ENCODE measurements around the gene PHTF2.

Gene PHTF2

DNA sequence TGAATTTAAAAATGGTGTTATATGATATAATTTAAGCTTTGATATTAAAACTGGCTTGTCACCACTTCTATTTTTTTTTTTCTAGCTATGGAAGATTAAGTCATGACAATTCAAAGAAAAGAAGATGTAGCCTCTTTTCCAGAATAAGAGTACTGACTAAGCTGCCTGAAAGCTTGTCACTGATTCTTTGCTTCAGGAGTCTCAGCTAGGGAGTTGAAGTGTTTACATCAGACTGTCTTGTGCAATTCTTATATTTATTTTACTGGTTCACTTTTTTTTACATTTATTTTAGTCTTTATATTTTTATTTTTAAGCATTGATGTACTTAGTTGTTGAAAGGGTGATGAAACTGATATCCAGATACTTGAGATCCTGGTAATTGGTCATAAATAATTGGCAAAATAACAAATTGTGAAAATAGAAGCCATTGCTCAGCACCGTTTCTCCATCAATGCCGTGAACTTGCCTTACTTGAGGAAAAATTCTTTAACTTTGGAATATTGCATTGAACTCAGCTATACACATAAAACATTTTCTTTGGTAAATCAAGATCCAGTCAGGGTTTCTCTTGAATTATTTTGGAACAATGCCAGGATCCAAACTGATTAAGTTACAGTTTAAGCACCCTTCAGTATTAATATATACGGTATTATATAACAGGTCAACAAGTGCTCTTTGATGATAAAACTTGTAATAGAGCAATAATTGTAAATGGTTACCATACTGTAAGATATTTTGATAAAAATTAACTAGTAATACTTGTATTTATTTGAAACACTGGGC, 156.4 kb downstream of the PHTF2 start:
- no peak overlapping the region for H3K27ac Mint-ChIP-seq
- no peaks in the 10 kb centered on the region for H3K27me3 Mint-ChIP-seq
- H3K9me3 Mint-ChIP-seq, result no peaks in the 10 kb centered on the region
- H3K4me1 Mint-ChIP-seq, result no peaks in the 10 kb centered on the region
- ATAC-seq (no peak), DNase-seq (no peak)
- H3K4me3 Mint-ChIP-seq, result no peak overlapping the region

DNA sequence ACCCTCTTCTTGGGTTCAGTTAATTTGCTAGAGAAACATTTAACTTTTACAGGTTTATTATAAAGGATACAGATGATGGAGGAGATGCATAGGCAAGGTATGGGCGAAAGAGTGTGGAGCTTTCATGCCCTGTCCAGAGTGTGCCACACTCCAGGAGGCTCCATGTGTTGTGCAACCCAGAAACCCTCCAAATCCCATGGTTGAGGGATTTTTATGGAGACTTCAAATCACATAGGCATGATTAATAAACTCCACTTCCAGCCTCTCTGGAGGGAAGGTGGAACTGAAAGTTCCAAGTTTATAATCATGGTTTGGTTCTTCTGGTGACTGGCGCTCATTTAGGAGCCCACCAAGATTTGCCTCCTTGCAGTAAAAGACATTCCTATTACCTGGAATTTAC, 159.9 kb downstream of the PHTF2 start:
- H3K4me1 Mint-ChIP-seq, result no peaks in the 10 kb centered on the region
- ATAC-seq, result no peak
- no peaks in the 10 kb centered on the region for H3K9me3 Mint-ChIP-seq
- no peak overlapping the region for H3K4me3 Mint-ChIP-seq
- peak overlapping the region in 1 of 2 donors; percentile 34 for H3K27ac Mint-ChIP-seq
- DNase-seq, result no peak
- H3K27me3 Mint-ChIP-seq, result no peaks in the 10 kb centered on the region

DNA sequence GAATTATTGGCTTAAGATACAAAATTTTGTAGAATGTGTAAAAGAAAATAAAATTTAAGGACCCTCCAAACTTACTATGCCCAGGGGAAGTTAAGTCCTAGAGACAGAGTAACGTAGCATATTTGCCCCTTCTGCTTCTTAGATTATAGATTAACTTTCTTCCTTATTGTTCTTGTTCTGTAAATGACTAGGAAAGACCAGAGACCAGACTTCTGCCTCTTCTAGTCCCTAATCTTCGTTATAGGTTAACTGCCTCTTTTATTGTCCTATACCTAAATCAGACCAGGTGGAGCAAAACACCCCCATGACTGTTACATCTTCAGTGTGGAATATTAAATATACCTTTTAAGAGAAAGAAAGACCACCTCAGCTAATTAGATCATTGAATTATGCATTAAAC, 160.5 kb downstream of the PHTF2 start:
- no peaks in the 10 kb centered on the region for H3K4me1 Mint-ChIP-seq
- H3K4me3 Mint-ChIP-seq, result no peak overlapping the region
- ATAC-seq, result no peak
- H3K27me3 Mint-ChIP-seq, result no peaks in the 10 kb centered on the region
- no peak for DNase-seq
- no peak overlapping the region for H3K27ac Mint-ChIP-seq
- no peaks in the 10 kb centered on the region for H3K9me3 Mint-ChIP-seq

DNA sequence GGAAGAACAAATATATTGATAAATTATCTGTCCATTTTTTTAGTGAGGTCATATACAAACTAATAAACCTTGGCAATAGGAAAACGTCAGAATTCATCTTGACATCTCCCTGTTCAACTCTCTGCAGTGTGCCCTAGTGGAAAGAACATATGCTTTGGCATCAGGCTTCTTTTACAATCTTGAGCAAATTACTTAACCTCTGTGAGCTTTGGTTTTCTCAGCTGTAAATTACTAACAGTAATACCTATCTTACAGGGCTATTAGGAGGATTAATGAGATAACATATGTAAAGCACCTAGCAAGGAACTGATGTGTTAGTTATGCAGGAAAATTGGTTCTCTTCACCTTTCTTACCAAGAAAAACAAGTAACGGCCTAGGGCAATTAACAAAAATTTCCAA, 161.8 kb downstream of the PHTF2 start:
- Mint-ChIP-seq H3K9me3 (no peaks in the 10 kb centered on the region), H3K4me3 (no peak overlapping the region), H3K27me3 (no peaks in the 10 kb centered on the region), H3K27ac (no peak overlapping the region), H3K4me1 (no peaks in the 10 kb centered on the region)
- DNase-seq, result no peak
- no peak for ATAC-seq

DNA sequence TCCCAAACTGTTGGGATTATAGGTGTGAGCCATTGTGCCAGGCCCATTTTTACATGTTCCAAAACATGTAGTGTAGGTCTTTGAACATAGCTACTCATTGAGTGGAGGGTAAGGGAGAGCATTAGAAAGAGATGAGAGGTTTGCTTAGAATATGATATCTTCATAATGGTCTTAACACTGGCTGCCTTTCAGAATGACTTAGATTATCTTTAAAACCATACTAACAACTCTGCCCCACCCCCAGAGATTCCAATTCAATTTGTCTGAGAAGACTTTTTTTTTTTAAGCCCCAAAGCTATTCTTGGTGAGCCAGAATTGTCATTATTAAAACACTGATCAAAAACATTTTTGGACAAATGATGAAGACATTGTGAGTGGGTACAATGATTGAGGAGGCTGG, 168.9 kb downstream of the PHTF2 start:
- Mint-ChIP-seq H3K9me3 (no peaks in the 10 kb centered on the region), H3K4me3 (no peak overlapping the region), H3K27me3 (no peaks in the 10 kb centered on the region), H3K27ac (no peak overlapping the region), H3K4me1 (no peaks in the 10 kb centered on the region)
- ATAC-seq (no peak), DNase-seq (no peak)

DNA sequence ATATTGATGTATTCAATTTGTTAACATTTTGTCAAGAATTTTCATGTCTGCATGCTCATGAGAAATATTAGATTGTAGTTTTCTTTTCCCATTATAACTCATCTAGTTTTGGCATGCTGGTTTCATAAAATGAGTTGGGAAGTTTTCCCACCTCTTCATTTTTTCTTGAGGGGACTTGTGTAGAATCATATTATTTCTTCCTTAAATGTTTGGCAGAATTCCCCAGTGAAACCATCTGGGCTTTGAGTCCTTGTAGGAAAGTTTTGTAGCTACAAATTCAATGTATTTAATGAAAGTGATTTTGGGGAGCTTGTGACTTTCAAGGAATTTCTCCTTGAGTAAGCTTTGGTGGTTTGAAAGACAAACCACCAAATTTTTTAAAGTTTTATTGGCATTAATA, 173.2 kb downstream of the PHTF2 start:
- Mint-ChIP-seq H3K27me3 (no peaks in the 10 kb centered on the region), H3K27ac (no peak overlapping the region), H3K9me3 (no peaks in the 10 kb centered on the region), H3K4me3 (no peak overlapping the region), H3K4me1 (no peaks in the 10 kb centered on the region)
- DNase-seq (no peak), ATAC-seq (no peak)

DNA sequence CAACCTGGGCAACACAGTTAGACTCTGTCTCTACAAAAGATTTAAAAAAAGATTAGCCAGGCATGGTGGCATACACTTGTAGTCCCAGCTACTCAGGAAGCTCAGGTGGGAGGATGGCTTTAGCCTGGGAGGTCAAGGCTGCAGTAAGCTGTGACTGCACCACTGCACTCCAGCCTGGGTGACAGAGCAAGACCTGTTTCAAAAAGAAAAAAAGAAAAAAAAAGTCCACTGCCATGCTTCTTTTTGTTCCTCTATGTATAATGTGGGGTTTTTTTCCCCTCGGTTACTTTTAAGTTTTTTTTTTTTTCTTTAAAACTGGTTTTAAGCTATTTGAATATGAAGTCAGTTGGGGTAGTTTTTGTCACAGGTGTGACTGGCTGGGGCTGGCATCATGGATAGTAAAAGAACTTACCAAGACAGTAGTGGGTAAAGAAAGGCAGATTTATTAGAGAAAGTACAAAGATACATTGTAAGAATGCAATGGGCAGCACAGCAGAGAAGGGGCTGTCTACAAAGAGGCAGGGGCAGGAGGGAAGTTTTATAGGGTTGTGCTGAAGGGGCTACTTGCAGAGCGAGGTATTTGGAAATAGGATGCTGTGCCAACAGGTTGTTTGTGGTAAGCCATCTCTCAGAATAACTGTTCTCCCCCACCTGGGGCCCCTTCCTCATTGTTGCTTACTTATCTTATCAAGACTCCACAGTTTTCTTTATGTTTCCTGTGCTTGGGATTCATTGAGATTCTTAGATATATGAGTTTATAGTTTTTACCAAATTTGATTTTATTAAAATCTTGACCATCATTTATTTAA, 177.3 kb downstream of the PHTF2 start:
- Mint-ChIP-seq H3K9me3 (no peaks in the 10 kb centered on the region), H3K4me1 (no peaks in the 10 kb centered on the region), H3K27me3 (no peaks in the 10 kb centered on the region), H3K4me3 (no peak overlapping the region), H3K27ac (no peak overlapping the region)
- ATAC-seq (no peak), DNase-seq (no peak)

DNA sequence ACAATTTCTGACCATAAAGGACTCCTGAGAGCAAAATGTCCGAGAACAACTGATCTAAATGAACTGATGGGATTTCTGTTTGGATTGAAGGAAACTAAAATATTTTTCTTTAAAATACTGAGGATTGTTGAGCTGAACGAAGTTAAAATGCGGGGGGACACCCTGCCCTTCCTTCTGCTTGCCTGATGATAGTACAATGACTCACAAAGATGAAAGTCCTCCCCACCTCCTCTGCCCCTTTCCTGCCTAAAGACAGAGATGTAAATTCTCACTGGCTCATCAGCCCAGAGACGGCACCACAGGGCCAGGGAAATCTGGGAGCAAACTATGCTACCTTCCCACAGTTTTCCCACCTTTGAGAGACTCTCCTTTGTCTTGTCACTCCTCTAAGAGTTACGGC, 180.6 kb downstream of the PHTF2 start:
- Mint-ChIP-seq H3K27ac (no peak overlapping the region), H3K9me3 (no peaks in the 10 kb centered on the region), H3K27me3 (no peaks in the 10 kb centered on the region), H3K4me1 (no peaks in the 10 kb centered on the region), H3K4me3 (no peak overlapping the region)
- ATAC-seq, result no peak
- no peak for DNase-seq

DNA sequence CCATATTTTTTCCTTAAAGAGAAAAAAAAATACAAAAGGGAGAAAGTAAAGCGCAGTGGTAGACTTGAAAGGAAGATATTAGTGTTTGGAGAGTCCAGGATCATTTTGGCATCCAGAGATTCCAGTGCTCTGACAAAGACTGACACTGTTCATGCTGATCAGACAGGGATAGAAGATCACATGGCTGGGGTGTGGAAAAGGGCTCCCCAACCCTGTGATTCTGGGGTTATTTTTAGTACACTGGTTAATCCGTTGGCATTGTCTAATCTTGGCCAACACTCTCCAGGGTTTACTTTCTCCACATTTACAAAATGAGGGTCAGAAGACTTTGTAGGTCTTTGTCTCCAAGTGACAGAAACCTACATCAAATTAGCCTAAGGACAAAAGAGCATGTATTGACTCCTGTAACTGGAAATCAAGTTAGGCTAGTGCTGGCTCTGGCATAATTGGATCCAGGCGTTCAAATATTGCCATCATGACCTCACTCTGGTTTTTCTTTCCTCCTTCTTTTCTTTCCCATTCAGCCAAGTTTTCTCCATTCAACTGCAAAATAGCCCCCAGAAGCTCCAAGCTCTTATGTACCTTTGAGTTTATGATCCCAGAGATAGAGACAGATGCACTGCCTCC, 181.6 kb downstream of the PHTF2 start:
- ATAC-seq (no peak), DNase-seq (no peak)
- Mint-ChIP-seq H3K27me3 (no peaks in the 10 kb centered on the region), H3K9me3 (no peaks in the 10 kb centered on the region), H3K4me3 (no peak overlapping the region), H3K4me1 (no peaks in the 10 kb centered on the region), H3K27ac (no peak overlapping the region)

DNA sequence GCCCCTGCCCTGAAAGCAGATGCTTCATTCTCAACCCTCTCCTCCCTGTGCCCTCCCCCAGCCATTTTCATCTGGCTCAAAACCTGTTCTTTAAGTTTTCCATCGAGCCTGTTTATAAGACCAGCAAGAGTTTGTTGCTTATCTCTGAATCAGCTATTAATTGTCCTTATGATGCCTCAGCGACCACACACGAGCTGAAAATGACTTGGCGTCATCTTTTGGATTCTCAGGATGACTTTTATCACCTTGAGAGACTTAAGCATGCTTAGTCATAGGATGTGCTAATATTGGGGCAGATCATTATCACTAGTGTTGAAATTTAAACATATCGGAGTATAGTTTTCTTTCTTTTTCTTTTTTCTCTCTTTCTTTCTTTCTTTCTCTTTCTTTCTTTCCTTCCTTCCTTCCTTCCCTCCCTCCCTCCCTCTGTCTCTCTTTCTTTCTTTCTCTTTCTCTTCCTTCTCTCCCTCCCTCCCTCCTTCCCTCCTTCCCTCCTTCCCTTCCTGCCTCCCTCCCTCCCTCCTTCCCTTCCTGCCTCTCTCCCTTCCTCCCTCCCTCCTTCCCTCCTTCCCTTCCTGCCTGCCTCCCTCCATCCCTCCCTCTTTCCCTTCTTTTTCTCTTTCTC, 184.5 kb downstream of the PHTF2 start:
- no peak overlapping the region for H3K27ac Mint-ChIP-seq
- peak; percentile 52 for ATAC-seq
- H3K4me1 Mint-ChIP-seq, result no peaks in the 10 kb centered on the region
- no peak for DNase-seq
- H3K4me3 Mint-ChIP-seq, result no peak overlapping the region
- H3K27me3 Mint-ChIP-seq, result no peaks in the 10 kb centered on the region
- no peaks in the 10 kb centered on the region for H3K9me3 Mint-ChIP-seq

DNA sequence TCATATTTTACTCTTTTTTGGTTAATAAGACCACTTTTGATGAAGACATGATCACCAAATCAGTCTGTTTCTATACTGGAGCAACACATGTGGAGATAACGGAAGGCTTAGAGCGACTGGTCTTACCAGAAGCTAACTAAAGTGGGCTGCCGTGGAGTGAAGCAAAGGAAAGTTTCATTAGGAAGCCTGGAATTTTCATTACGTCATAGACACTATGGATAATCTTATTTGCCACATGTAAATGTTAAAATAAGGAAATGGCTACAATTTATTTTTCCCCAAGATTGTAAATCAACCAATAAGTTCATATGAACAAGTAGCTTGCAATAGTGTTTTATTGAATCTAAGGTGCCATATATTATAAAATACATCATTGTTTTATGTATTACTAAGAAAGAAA, 185.4 kb downstream of the PHTF2 start:
- H3K4me3 Mint-ChIP-seq, result no peak overlapping the region
- H3K27me3 Mint-ChIP-seq, result no peaks in the 10 kb centered on the region
- H3K4me1 Mint-ChIP-seq, result no peaks in the 10 kb centered on the region
- no peak overlapping the region for H3K27ac Mint-ChIP-seq
- DNase-seq (no peak), ATAC-seq (no peak)
- H3K9me3 Mint-ChIP-seq, result no peaks in the 10 kb centered on the region

DNA sequence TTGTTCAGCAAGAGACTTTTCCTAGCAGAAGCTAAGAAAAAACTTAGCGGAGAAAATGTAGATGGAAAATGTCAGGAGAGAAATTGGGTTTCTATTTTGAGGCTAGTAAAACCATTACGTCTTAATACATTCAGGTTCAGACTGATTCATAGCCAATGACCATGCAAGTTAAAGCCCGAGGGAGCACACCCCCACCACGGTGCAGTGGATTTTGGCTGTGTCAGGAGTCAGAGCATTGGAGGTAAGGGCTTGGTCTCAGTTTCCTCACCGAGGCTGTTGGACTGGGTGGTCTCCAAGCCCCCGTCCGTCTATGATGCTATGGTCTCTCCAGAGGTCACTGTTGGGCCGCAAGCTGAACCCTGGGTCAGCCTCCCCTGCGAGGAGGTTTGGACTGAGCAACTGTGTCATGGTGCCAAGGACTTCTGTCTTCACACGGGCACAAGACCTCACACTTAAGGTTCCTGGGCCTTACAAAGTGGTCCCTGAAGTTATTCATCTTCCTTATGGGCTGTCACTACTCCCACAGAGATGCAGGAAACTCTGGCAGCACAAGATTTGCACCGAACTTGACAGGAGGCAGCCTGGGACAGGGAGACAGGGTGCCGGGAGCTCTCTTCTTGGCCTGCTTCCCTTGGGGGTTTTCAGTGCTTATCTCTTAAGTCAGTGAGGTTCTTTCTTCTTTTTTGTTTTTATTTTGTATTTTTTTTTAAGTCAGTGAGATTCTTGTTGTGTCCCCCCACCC, 186.8 kb downstream of the PHTF2 start:
- Mint-ChIP-seq H3K27me3 (no peaks in the 10 kb centered on the region), H3K27ac (no peak overlapping the region), H3K4me1 (no peaks in the 10 kb centered on the region), H3K9me3 (no peaks in the 10 kb centered on the region), H3K4me3 (no peak overlapping the region)
- no peak for DNase-seq
- no peak for ATAC-seq

DNA sequence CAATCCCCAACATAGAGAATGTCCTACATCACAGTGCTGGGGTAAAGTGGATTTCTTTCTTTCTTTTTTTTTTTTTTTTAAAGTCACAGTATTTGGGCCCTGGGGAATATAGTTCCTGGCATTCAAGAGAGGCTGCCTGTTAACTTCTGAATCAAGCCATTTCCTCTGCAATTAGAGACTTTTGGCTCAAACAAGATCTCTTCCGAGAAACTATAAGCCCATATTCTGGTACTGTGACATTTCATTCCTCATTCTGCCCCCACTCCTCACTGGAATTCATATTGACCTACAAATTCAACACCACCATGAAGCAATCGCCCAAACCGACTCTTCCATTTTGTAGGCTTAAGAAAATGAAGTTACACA, 187.4 kb downstream of the PHTF2 start:
- H3K27me3 Mint-ChIP-seq, result no peaks in the 10 kb centered on the region
- H3K4me1 Mint-ChIP-seq, result no peaks in the 10 kb centered on the region
- DNase-seq (no peak), ATAC-seq (no peak)
- no peak overlapping the region for H3K27ac Mint-ChIP-seq
- H3K9me3 Mint-ChIP-seq, result no peaks in the 10 kb centered on the region
- H3K4me3 Mint-ChIP-seq, result no peak overlapping the region

DNA sequence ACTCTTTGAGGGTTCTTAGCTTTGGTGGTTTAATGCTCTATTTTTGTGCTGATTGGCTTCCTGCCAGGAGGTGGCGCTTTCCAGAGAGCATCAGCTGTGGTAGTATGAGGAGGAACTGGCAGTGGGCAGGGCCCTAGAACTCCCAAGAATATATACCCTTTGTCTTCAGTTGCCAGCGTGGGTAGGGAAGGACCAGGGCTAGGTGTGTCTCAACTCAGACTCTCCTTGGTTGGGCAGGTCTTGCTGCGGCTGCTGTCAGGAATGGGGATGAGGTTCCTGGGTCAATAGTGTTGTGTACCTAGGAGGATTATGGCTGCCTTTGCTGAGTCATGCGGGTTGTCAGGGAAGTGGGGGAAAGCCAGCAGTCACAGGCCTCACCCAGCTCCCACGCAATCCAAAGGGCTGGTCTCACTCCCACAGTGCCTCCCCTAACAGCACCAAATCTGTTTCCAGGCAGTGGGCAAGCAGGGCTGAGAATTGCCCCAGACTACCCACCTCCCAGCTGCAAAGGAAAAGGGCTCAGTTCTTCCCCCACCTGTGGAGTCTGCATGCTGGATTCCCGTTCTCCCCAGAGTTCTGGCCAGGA, 191.5 kb downstream of the PHTF2 start:
- no peak for ATAC-seq
- H3K27ac Mint-ChIP-seq, result no peak overlapping the region
- no peaks in the 10 kb centered on the region for H3K9me3 Mint-ChIP-seq
- DNase-seq, result peak in 1 of 2 donors; percentile 11
- H3K27me3 Mint-ChIP-seq, result no peaks in the 10 kb centered on the region
- H3K4me3 Mint-ChIP-seq, result no peak overlapping the region
- H3K4me1 Mint-ChIP-seq, result no peaks in the 10 kb centered on the region

DNA sequence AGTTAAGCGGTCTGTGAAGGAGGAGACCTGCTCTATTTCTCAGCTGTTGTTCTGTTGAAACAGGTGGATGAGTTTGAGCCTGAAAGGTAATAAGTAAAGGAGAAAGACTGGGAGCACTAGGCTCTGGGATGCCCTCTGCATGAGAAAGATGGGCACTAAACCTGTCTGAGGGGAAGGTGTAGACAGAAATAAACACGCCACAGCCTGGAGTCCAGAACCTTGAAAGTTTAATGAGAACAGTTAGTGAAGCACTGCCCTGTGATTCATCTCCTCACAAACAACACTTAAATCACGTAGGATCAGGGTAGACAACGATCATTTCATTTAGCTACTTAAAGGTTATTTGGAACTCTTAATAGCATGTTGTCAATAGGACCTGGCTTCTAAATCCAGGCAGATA, 193.1 kb downstream of the PHTF2 start:
- no peaks in the 10 kb centered on the region for H3K4me1 Mint-ChIP-seq
- no peak for ATAC-seq
- DNase-seq, result no peak
- no peaks in the 10 kb centered on the region for H3K9me3 Mint-ChIP-seq
- H3K27me3 Mint-ChIP-seq, result no peaks in the 10 kb centered on the region
- H3K27ac Mint-ChIP-seq, result no peak overlapping the region
- no peak overlapping the region for H3K4me3 Mint-ChIP-seq

All from stimulated activated naive CD8-positive, alpha-beta T cell treated with anti-CD3 and anti-CD28 coated beads, Interleukin-15, amount 100 ng/mL, for 72 hours (primary cell).